Measurements from ENCODE around the gene PACS2.

GRCh38 chr14:105411985-105412770 is 97.6 kb downstream of the PACS2 start:
- TF ChIP-seq CTCF (conservative IDR thresholded peaks at IDR 0.05; ENCODE audit: low read length) (no peak), EZH2phosphoT487 (IDR thresholded peaks at IDR 0.05; ENCODE audit: borderline replicate concordance) (no peak)
